HCT116 (cell line): Measurements from ENCODE around the gene SON.

Source experiments
- EZH2 ChIP-seq: fragments of 200-600 bp; sonication (generic); IDR thresholded peaks from 2 replicates; pipeline ENCODE4 v1.6.1; 2017; ENCODE audit warnings: antibody characterized with exemption, mixed run types
- EZH2phosphoT487 ChIP-seq: fragments of 200-600 bp; IDR thresholded peaks from 2 replicates; pipeline ENCODE4 v1.6.1; 2018; ENCODE audit warnings: antibody characterized with exemption, borderline replicate concordance
- POLR2A ChIP-seq: IDR thresholded peaks from 2 replicates; pipeline ENCODE4 v1.7.0; 2011; ENCODE audit warnings: borderline replicate concordance; ENCODE audit not compliant: insufficient read depth, insufficient read length; ENCODE audit errors: extremely low read depth
- POLR2AphosphoS5 ChIP-seq: IDR thresholded peaks from 2 replicates; pipeline ENCODE4 v1.6.1; 2011; ENCODE audit warnings: mild to moderate bottlenecking, low read depth, low read length, moderate library complexity
- REST ChIP-seq: IDR thresholded peaks from 2 replicates; pipeline ENCODE4 v1.6.1; 2012; ENCODE audit warnings: low read depth
- SIN3A ChIP-seq: IDR thresholded peaks from 2 replicates; pipeline ENCODE4 v1.6.1; 2012; ENCODE audit warnings: low read depth
- TCF7L2 ChIP-seq: IDR thresholded peaks from 2 replicates; pipeline ENCODE4 v1.7.0; 2011; ENCODE audit warnings: borderline replicate concordance, inconsistent platforms; ENCODE audit not compliant: insufficient read depth, insufficient read length; ENCODE audit errors: extremely low read depth
- TF ChIP-seq, protein P1 (sequence below), 3 experiments: fragments of 200-600 bp in 1 of 3; sonication (generic) in 1 of 3; IDR thresholded peaks in 2 of 3; conservative IDR thresholded peaks in 1 of 3; 2 replicates each; pipeline ENCODE4 v1.5.1; 2012 to 2017; ENCODE audit warnings: low read depth in 2 of 3, low read length in 2 of 3, antibody characterized with exemption in 1 of 3, borderline replicate concordance in 1 of 3, control low read depth in 1 of 3, mild to moderate bottlenecking in 1 of 3, mixed read lengths in 1 of 3, mixed run types in 1 of 3, moderate library complexity in 1 of 3; ENCODE audit not compliant: insufficient read depth in 1 of 3
- TF ChIP-seq, protein P2 (sequence below): IDR thresholded peaks from 2 replicates; pipeline ENCODE4 v1.6.1; 2012

GRCh38 chr21:33541756-33542639, 840 bp upstream of the SON start, which contains the start of gene GART:
- TF ChIP-seq POLR2AphosphoS5 (peak; percentile 64; the same call in 1 of the 2 replicates), SIN3A (no peak), REST (no peak), EZH2phosphoT487 (no peak), EZH2 (no peak), POLR2A (peak; percentile 53), TCF7L2 (no peak)
- TF ChIP-seq, protein P1, sequence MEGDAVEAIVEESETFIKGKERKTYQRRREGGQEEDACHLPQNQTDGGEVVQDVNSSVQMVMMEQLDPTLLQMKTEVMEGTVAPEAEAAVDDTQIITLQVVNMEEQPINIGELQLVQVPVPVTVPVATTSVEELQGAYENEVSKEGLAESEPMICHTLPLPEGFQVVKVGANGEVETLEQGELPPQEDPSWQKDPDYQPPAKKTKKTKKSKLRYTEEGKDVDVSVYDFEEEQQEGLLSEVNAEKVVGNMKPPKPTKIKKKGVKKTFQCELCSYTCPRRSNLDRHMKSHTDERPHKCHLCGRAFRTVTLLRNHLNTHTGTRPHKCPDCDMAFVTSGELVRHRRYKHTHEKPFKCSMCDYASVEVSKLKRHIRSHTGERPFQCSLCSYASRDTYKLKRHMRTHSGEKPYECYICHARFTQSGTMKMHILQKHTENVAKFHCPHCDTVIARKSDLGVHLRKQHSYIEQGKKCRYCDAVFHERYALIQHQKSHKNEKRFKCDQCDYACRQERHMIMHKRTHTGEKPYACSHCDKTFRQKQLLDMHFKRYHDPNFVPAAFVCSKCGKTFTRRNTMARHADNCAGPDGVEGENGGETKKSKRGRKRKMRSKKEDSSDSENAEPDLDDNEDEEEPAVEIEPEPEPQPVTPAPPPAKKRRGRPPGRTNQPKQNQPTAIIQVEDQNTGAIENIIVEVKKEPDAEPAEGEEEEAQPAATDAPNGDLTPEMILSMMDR (IDR thresholded peaks at IDR 0.05 in 2 of 3, conservative IDR thresholded peaks at IDR 0.05 in 1 of 3; ENCODE audit: borderline replicate concordance in 1 of 3, insufficient read depth in 1 of 3, low read depth in 2 of 3, low read length in 2 of 3), result no peak
- TF ChIP-seq, protein P2, sequence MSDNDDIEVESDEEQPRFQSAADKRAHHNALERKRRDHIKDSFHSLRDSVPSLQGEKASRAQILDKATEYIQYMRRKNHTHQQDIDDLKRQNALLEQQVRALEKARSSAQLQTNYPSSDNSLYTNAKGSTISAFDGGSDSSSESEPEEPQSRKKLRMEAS, result no peak
